GM12878 (cell line): ENCODE measurements around the gene CD58.

Experiments
- BCL3 ChIP-seq: IDR thresholded peaks from 2 replicates; pipeline ENCODE4 v1.6.1; 2011; ENCODE audit warnings: borderline replicate concordance, low read depth, mild to moderate bottlenecking, moderate library complexity, low read length; ENCODE audit not compliant: insufficient read depth, poor library complexity, severe bottlenecking
- CTCF ChIP-seq, 3 experiments: IDR thresholded peaks in 2 of 3; conservative IDR thresholded peaks in 1 of 3; 2 replicates each; pipeline ENCODE4 v1.5.1; 2011; ENCODE audit warnings: low read depth in 3 of 3, low read length in 3 of 3, mild to moderate bottlenecking in 3 of 3, control low read depth in 2 of 3, moderate library complexity in 2 of 3, inconsistent platforms in 1 of 3, mixed read lengths in 1 of 3; ENCODE audit not compliant: control insufficient read depth in 2 of 3, insufficient read depth in 1 of 3; ENCODE audit errors: extremely low read depth in 1 of 3
- FOXM1 ChIP-seq: IDR thresholded peaks from 2 replicates; pipeline ENCODE4 v1.6.1; 2012; ENCODE audit warnings: low read depth, mild to moderate bottlenecking, inconsistent platforms, low read length, moderate library complexity
- GABPA ChIP-seq: IDR thresholded peaks from 2 replicates; pipeline ENCODE4 v1.6.1; 2014; ENCODE audit warnings: antibody characterized with exemption, low read depth, mild to moderate bottlenecking, inconsistent platforms
- IRF3 ChIP-seq: fragments of 450-650 bp; IDR thresholded peaks from 2 replicates; pipeline ENCODE4 v1.6.1; 2014; ENCODE audit warnings: mild to moderate bottlenecking
- JUNB ChIP-seq: IDR thresholded peaks from 2 replicates; pipeline ENCODE4 v1.6.1; 2016; ENCODE audit warnings: antibody characterized with exemption, mild to moderate bottlenecking
- RB1 ChIP-seq: fragments of 450-650 bp; formaldehyde crosslinking; IDR thresholded peaks from 2 replicates; pipeline ENCODE4 v1.6.1; 2017; ENCODE audit warnings: mild to moderate bottlenecking, borderline replicate concordance
- REST ChIP-seq: IDR thresholded peaks from 2 replicates; pipeline ENCODE4 v1.6.1; 2012; ENCODE audit warnings: mild to moderate bottlenecking, low read depth, low read length
- SKIL ChIP-seq: fragments of 450-650 bp; IDR thresholded peaks from 2 replicates; pipeline ENCODE4 v1.6.1; 2017; ENCODE audit warnings: mild to moderate bottlenecking, low read depth, inconsistent platforms; ENCODE audit not compliant: poor library complexity, severe bottlenecking
- TCF12 ChIP-seq: IDR thresholded peaks from 2 replicates; pipeline ENCODE4 v1.6.1; 2011; ENCODE audit warnings: low read depth, mild to moderate bottlenecking, low read length
- YY1 ChIP-seq: IDR thresholded peaks from 2 replicates; pipeline ENCODE4 v1.6.1; 2011; ENCODE audit warnings: low read depth, mild to moderate bottlenecking, low read length

GRCh38 chr1:116514708-116515525 lies 55.9 kb downstream of the CD58 start:
- TF ChIP-seq GABPA: 0 out of 2 replicates have a peak, but pooled peaks have one; percentile 29
- TF ChIP-seq SKIL: peak; percentile 88
- no peak for TF ChIP-seq IRF3
- no peak for TF ChIP-seq CTCF (IDR thresholded peaks at IDR 0.05 in 2 of 3, conservative IDR thresholded peaks at IDR 0.05 in 1 of 3; ENCODE audit: control insufficient read depth in 2 of 3, extremely low read depth in 1 of 3, insufficient read depth in 1 of 3, low read depth in 3 of 3, low read length in 3 of 3)
- no peak for TF ChIP-seq BCL3
- peak; percentile 64 for TF ChIP-seq FOXM1
- no peak for TF ChIP-seq JUNB
- TF ChIP-seq YY1: peak; percentile 7; the same call in 1 of the 2 replicates
- no peak for TF ChIP-seq TCF12
- TF ChIP-seq RB1: no peak
- TF ChIP-seq REST: no peak
